Prostate gland (tissue), 2 donors: Measurements from ENCODE around the gene B4GALT1. TPM values are rescaled to one million over a fixed set of nuclear protein-coding genes. Genes with fewer than 3 reads are reported as not detected.

Experiments used
- DNase-seq: peaks from one replicate; pipeline ENCODE4 v3.0.0-alpha.2; 2019; ENCODE audit warnings: low spot score
- H3K27ac ChIP-seq, 2 donors: fragments of 200-600 bp; sonication (generic); 2 replicates each; pipeline ENCODE4 v1.5.1; 2017 to 2019
- H3K27me3 ChIP-seq: fragments of 200-600 bp; sonication (generic); replicated peaks from 2 replicates; pipeline ENCODE4 v1.5.1; 2019; ENCODE audit not compliant: insufficient read depth
- H3K36me3 ChIP-seq, 2 donors: fragments of 200-600 bp; sonication (generic); 1 replicate in 1 of 2; 2 replicates in 1 of 2; pipeline versions ENCODE4 v1.5.1 to v1.8.1; 2017 to 2019
- H3K4me1 ChIP-seq: fragments of 200-600 bp; sonication (generic); replicated peaks from 2 replicates; pipeline ENCODE4 v1.5.1; 2019
- H3K4me3 ChIP-seq, 2 donors: fragments of 200-600 bp; sonication (generic); 2 replicates each; pipeline ENCODE4 v1.5.1; 2017 to 2019
- H3K9me3 ChIP-seq: fragments of 200-600 bp; sonication (generic); 2 replicates; pipeline ENCODE4 v1.5.1; 2017
- CTCF ChIP-seq, 4 experiments: fragments of 200-600 bp in 2 of 4; fragments of 450-650 bp in 2 of 4; sonication (generic) in 2 of 4; IDR thresholded peaks; 1 replicate in 3 of 4; 2 replicates in 1 of 4; pipeline ENCODE4 v1.5.1; 2016 to 2019; ENCODE audit warnings: antibody characterized with exemption in 4 of 4, mild to moderate bottlenecking in 2 of 4, moderate library complexity in 2 of 4
- POLR2A ChIP-seq: fragments of 450-650 bp; IDR thresholded peaks from one replicate; pipeline ENCODE4 v1.6.1; 2016; ENCODE audit warnings: antibody characterized with exemption, mild to moderate bottlenecking
- POLR2AphosphoS5 ChIP-seq: sonication (generic); formaldehyde crosslinking; IDR thresholded peaks from one replicate; pipeline ENCODE4 v1.6.1; 2017; ENCODE audit warnings: antibody characterized with exemption
- WGBS: methylation state at CpG from one replicate; pipeline ENCODE4 v1.1.5; 2018; 5-methylcytosine and 5-hydroxymethylcytosine counted together
- intact Hi-C: fragments of 100-400 bp; cut with DNase I; formaldehyde crosslinking; loops from one replicate; pipeline ENCODE4 v1.14.2; 2022
- total RNA-seq, 2 donors: library from RNA; depleted of rRNA; stranded (reverse); fragments of >200 nt; gene quantifications; one replicate each; pipeline ENCODE4 v1.1.0, GENCODE V29; 2016

B4GALT1 gene
- total RNA-seq, 2 donors from 2014 or later, result 153 to 185 TPM

- WGBS, result 37% methylated on average over 10 of the region's 10 CpGs
- Histone ChIP-seq H3K9me3 (no peaks in the 10 kb centered on the region), H3K27ac (peak overlapping the region; percentile 30 to 46), H3K4me1 (no peaks in the 10 kb centered on the region), H3K4me3 (no peak overlapping the region), H3K27me3 (no peaks in the 10 kb centered on the region), H3K36me3 (no peaks in the 10 kb centered on the region)
- TF ChIP-seq POLR2AphosphoS5 (peak; percentile 38), CTCF (IDR thresholded peaks at IDR 0.05) (no peak)
- peak; percentile 33 for DNase-seq
- intact Hi-C loops, result no loop called here
These were observed 60.1 kb downstream of the B4GALT1 start for GRCh38 chr9:33106827-33107621.

- intact Hi-C loops, result no loop called here
- no peak for DNase-seq
- no peak overlapping the region for H3K4me3 ChIP-seq
- WGBS, result 64% methylated on average over 4 of the region's 4 CpGs
- H3K27me3 ChIP-seq, result no peaks in the 10 kb centered on the region
- no peaks in the 10 kb centered on the region for H3K4me1 ChIP-seq
- H3K9me3 ChIP-seq, result no peaks in the 10 kb centered on the region
- no peaks in the 10 kb centered on the region for H3K36me3 ChIP-seq
- H3K27ac ChIP-seq, result no peak overlapping the region
- TF ChIP-seq CTCF (IDR thresholded peaks at IDR 0.05), result no peak
- no peak for TF ChIP-seq POLR2AphosphoS5
- no peak for TF ChIP-seq POLR2A
These were observed 60.8 kb downstream of the B4GALT1 start for GRCh38 chr9:33106372-33106771.

GRCh38 chr9:33105959-33106358, 61.2 kb downstream of the B4GALT1 start:
- Histone ChIP-seq H3K9me3 (no peaks in the 10 kb centered on the region), H3K4me1 (no peaks in the 10 kb centered on the region), H3K27ac (no peak overlapping the region), H3K36me3 (no peaks in the 10 kb centered on the region), H3K27me3 (no peaks in the 10 kb centered on the region), H3K4me3 (no peak overlapping the region)
- 88% methylated on average over 1 of the region's 1 CpG for WGBS
- DNase-seq, result no peak
- intact Hi-C loops, result no loop called here
- no peak for TF ChIP-seq POLR2AphosphoS5
- TF ChIP-seq CTCF (IDR thresholded peaks at IDR 0.05), result no peak
- no peak for TF ChIP-seq POLR2A

GRCh38 chr9:33105504-33105903, 61.6 kb downstream of the B4GALT1 start:
- intact Hi-C loops, result no loop called here
- Histone ChIP-seq H3K36me3 (no peaks in the 10 kb centered on the region), H3K9me3 (no peaks in the 10 kb centered on the region), H3K27me3 (no peaks in the 10 kb centered on the region), H3K27ac (no peak overlapping the region), H3K4me1 (no peaks in the 10 kb centered on the region), H3K4me3 (no peak overlapping the region)
- no peak for DNase-seq
- TF ChIP-seq CTCF (IDR thresholded peaks at IDR 0.05) (no peak), POLR2AphosphoS5 (no peak), POLR2A (no peak)
- WGBS, result 88% methylated on average over 5 of the region's 5 CpGs

- no peak overlapping the region for H3K27ac ChIP-seq
- WGBS, result 94% methylated on average over 7 of the region's 7 CpGs
- no peaks in the 10 kb centered on the region for H3K9me3 ChIP-seq
- H3K4me3 ChIP-seq, result no peak overlapping the region
- no peaks in the 10 kb centered on the region for H3K27me3 ChIP-seq
- intact Hi-C loops, result no loop called here
- no peaks in the 10 kb centered on the region for H3K4me1 ChIP-seq
- TF ChIP-seq CTCF (IDR thresholded peaks at IDR 0.05) (no peak), POLR2AphosphoS5 (no peak), POLR2A (no peak)
- no peaks in the 10 kb centered on the region for H3K36me3 ChIP-seq
- no peak for DNase-seq
These were observed 62.7 kb downstream of the B4GALT1 start for GRCh38 chr9:33104401-33104800.
